HG02938 (cell line): ENCODE data around the gene CACNA2D3.

Experiments
- ATAC-seq: cut with Tn5 transposase; IDR thresholded peaks from one replicate; pipeline ENCODE4 v1.9.1; 2021; ENCODE audit warnings: mild to moderate bottlenecking, moderate library complexity; ENCODE audit not compliant: unreplicated experiment

CACNA2D3 gene

DNA sequence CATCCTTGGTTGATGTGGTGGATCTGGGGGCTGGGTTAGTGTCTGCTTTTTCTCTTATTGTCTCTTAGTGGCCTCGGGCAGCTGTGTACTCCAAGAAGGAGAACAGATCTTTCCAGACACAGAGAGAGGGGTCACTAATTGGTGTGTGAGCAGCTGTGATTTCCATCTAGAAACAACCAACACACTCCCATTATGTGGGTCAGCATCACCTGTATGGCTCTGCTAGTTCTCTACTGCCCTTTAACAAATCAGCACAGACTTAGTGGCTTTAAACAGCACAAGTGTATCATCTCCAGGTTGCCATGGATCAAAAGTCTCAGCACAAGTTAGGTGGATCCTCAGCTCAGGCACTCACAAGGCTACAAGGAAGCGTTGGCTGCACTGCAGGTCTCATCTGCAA lies 648.7 kb downstream of the CACNA2D3 start:
- ATAC-seq = no peak

DNA sequence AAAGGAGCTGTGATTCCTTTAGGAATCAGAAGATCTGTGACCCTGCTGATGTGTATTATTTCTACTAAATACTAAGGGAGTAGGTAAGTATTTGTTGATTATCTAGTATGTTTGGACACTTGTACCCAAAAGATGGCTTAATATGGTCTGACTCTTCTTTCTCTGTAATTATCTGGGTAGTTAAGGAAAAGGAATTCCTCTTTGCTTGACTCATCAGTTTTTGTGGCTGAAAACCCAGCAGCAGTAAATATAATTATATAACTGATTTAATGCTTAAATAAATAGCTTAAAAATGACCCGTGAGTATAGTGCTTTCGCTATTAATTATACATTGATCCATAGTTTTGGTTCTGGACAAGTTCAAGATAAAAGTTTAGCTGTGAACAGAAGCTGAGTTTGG lies 649.7 kb downstream of the CACNA2D3 start:
- no peak for ATAC-seq

- no peak for ATAC-seq
These were observed 650.4 kb downstream of the CACNA2D3 start for GRCh38 chr3:54772746-54773145.

DNA sequence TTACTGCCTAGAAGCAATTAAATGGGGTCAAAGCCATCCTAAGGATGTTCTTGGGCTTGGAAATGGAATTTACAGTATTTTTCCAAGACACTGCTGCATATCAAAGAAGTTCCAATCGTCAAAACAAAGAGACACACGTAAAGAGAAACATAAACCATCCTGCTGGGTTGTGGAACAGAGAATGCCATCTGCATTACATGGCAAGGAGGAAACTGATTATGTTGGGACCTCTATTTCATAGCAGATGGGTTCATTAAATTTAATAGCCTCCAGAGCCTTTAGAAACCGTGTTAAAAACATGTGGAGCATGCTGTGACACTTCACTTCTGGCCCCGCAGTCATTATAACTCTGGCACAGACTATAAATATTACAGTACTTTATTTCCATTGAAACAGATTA lies 650.9 kb downstream of the CACNA2D3 start:
- ATAC-seq = no peak

- no peak for ATAC-seq
These were observed 654.2 kb downstream of the CACNA2D3 start for GRCh38 chr3:54776601-54777000.

- ATAC-seq = no peak
These were observed 654.8 kb downstream of the CACNA2D3 start for GRCh38 chr3:54777141-54777540.

GRCh38 chr3:54780336-54780735 lies 658.0 kb downstream of the CACNA2D3 start:
- no peak for ATAC-seq

DNA sequence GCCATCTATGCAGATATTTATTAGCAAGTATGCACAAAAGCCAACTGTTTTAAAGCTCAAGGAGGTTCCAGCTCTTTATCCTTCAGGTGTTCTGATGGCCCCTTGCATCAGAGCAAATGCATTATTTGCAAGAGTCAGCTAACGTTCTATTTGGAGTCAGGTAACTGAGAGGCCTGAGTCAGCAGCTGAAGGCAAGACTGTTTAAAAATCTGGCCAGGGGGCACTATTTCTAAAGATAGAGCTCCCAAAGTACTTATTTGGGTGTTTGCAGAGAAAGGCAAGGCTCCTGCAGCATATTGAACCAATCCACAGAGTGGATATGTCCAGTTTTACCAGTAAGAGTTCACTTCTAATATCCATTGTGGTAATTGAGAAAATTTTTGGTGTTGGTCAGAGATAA lies 659.4 kb downstream of the CACNA2D3 start:
- ATAC-seq = no peak

GRCh38 chr3:54783611-54784010 lies 661.3 kb downstream of the CACNA2D3 start:
- ATAC-seq = no peak

- no peak for ATAC-seq
These were observed 661.7 kb downstream of the CACNA2D3 start for GRCh38 chr3:54784021-54784420.

- ATAC-seq = no peak
These were observed 663.6 kb downstream of the CACNA2D3 start for GRCh38 chr3:54785976-54786375.

GRCh38 chr3:54790051-54790450 lies 667.7 kb downstream of the CACNA2D3 start:
- ATAC-seq = no peak

GRCh38 chr3:54791501-54792156 lies 669.3 kb downstream of the CACNA2D3 start:
- no peak for ATAC-seq

GRCh38 chr3:54792584-54792983 lies 670.2 kb downstream of the CACNA2D3 start:
- no peak for ATAC-seq

DNA sequence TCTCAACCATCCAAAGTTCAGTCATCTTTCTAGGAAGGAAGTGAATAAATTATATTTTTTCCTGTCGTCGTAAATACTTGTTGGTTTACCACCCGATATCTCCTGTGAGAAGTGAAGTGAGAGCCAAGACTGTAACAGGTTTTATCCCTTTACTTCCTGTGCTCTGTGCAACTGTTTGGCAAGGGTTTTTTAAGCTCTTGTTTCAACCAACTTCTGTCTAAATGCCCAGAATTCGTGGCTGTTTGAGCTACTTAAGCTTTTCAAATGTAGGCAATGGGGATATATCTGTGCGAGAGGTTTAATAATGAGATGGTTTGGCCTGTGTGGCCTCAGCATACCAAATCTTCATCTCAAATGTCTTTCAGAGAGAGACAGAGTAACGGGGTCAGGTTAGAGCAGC lies 670.8 kb downstream of the CACNA2D3 start:
- no peak for ATAC-seq

GRCh38 chr3:54797111-54797510 lies 674.8 kb downstream of the CACNA2D3 start:
- no peak for ATAC-seq

DNA sequence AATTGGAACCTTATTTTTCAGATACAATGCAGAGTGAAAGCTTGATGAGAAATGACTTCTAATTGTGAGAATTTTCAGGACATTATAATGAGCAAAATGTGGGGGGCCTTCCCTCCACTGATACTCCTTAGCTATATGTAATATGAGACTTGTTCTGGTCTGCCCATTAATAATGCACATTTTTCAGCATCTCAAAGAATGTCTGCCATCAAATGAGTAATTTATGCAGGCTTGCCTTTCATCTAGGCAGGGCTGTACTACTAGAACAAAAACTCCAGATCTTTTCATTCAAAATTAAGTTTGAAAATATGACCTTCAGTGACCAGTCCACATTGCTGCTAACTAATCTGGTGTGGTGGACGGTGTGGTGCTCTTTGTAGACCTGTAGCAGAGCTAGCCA lies 678.1 kb downstream of the CACNA2D3 start:
- no peak for ATAC-seq

DNA sequence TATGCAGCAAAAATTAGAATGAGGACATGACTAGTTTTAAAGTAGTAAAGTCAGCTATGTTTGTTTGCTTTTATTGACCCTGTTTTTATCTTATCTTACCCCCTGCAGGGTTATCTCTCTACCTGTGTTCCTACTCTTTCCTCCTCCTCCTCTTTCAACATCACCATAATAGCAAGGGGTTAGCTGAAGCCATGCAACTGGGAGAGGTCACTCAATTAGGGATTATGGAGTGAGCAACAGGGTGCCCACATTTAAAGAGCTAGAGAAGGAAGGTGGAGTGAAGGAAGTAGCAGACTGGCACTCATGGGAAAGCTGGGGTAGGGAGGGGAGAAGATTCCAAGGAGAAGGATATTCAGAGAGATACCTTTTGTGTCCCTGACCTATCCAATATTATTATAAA lies 679.6 kb downstream of the CACNA2D3 start:
- ATAC-seq = no peak

- no peak for ATAC-seq
These were observed 688.0 kb downstream of the CACNA2D3 start for GRCh38 chr3:54810401-54810800.

GRCh38 chr3:54814224-54814623 lies 691.9 kb downstream of the CACNA2D3 start:
- no peak for ATAC-seq

GRCh38 chr3:54817628-54818027 lies 695.3 kb downstream of the CACNA2D3 start:
- ATAC-seq = no peak

GRCh38 chr3:54818486-54818885 lies 696.1 kb downstream of the CACNA2D3 start:
- no peak for ATAC-seq

DNA sequence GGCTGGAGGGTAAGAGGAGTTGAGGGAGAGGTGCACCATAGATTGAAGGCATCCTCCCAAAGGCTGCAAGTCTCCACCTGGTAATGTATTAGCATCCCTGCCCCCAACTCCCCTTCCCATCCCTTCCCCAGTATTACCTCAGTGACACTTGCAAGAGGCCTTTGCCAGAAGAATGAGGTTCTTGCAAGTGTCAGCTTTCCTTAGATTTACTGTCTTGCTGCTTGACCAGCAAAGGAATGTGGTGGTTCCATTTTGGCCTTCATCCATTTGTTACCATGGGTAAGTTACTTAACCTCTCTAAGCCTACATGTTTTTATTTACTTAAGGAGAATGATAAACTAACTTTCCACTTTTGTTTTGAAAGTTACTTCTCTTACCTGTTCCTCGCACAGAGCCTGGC lies 696.6 kb downstream of the CACNA2D3 start:
- no peak for ATAC-seq
